Aorta (tissue), 5 donors: Measurements from ENCODE around the gene FAM163A. TPM values are rescaled to one million over a fixed set of nuclear protein-coding genes. Genes with fewer than 3 reads are reported as not detected.

Source experiments
- ATAC-seq: fragments of 200-7000 bp; cut with Tn5 transposase; one replicate; pipeline ENCODE4 v1.9.1; 2022; ENCODE audit warnings: moderate library complexity; ENCODE audit not compliant: low FRiP score
- DNase-seq, 2 donors: peaks; one replicate each; pipeline ENCODE4 v3.0.0-alpha.2; 2020
- H3K27ac ChIP-seq, 2 donors: one replicate each; pipeline ENCODE4 v1.5.1; 2013; ENCODE audit warnings: low read length in 2 of 2, mild to moderate bottlenecking in 2 of 2, moderate library complexity in 2 of 2, control low read depth in 1 of 2, inconsistent platforms in 1 of 2, low read depth in 1 of 2
- H3K27me3 ChIP-seq, 2 donors: one replicate each; pipeline ENCODE4 v1.6.1; 2013; ENCODE audit warnings: control low read depth in 1 of 2, low read length in 1 of 2, mild to moderate bottlenecking in 1 of 2, moderate library complexity in 1 of 2; ENCODE audit not compliant: insufficient read depth in 2 of 2, control insufficient read depth in 1 of 2
- H3K36me3 ChIP-seq, 2 donors: one replicate each; pipeline ENCODE4 v1.6.1; 2013; ENCODE audit warnings: control low read depth in 1 of 2, low read length in 1 of 2, mild to moderate bottlenecking in 1 of 2; ENCODE audit not compliant: insufficient read depth in 2 of 2, control insufficient read depth in 1 of 2
- H3K4me1 ChIP-seq, 2 donors: one replicate each; pipeline ENCODE4 v1.6.1; 2013; ENCODE audit warnings: low read length in 2 of 2, control low read depth in 1 of 2, mild to moderate bottlenecking in 1 of 2, moderate library complexity in 1 of 2; ENCODE audit not compliant: insufficient read depth in 2 of 2, control insufficient read depth in 1 of 2
- H3K4me3 ChIP-seq, 2 donors: one replicate each; pipeline ENCODE4 v1.5.1; 2013; ENCODE audit warnings: low read length in 2 of 2, control low read depth in 1 of 2, mild to moderate bottlenecking in 1 of 2
- H3K9me3 ChIP-seq: one replicate; pipeline ENCODE4 v1.6.1; 2013; ENCODE audit warnings: mild to moderate bottlenecking, low read length; ENCODE audit not compliant: control insufficient read depth
- WGBS, 2 donors: extraction: QIAGEN DNeasy Blood & Tissue Kit; methylation state at CpG; one replicate each; pipeline ENCODE4 v1.1.7; 2013; 5-methylcytosine and 5-hydroxymethylcytosine counted together
- intact Hi-C, 2 donors: fragments of 100-400 bp; cut with DNase I; formaldehyde crosslinking; loops; one replicate each; pipeline versions ENCODE4 v1.14.2 to v1.15.0; 2022
- polyA plus RNA-seq, 2 donors: library from polyadenylated mRNA; stranded (reverse); fragments of 200-250 nt; gene quantifications; one replicate each; pipeline ENCODE4 v1.2.3, GENCODE V29; 2013
- total RNA-seq, 2 donors: library from RNA; stranded (reverse); fragmentation: NEBNext Ultra II Directional; extraction: Animal tissue kit (Norgen Biotek cat#: 25700); gene quantifications; one replicate each; pipeline ENCODE4 v1.2.1, GENCODE V29; 2021
- donor health status: healthy with polysubstance abuse.
- donor health status: Bipolar disorder and iron deficiency.
- donor health status: DM: no; HTN: no; CAD: no.
- donor health status: DM: no; HTN: no; CAD: no.
- donor health status: DM: yes; HTN: yes; CAD: no.

FAM163A gene
- total and polyA plus RNA-seq, 4 donors = not detected

DNA sequence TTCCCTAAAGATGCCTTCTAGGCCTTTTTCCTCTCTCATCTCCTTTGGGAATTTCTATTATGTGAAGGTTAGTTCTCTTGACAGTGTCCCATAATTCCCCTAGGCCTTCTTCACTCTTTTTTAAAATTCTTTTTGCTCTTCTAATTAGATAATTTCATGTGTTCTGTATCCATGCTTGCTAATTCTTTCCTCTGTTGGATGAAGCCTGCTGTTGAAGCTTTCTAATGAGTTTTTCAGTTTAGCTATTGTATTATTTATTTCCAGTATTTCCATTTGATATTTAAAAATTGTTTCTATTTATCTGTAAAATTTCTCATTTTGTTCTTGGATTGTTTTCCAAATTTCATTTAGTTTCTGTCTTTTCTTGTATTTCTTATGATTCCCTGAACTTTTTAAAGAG lies 28.5 kb upstream of the FAM163A start:
- Histone ChIP-seq H3K27ac (no peak overlapping the region), H3K9me3 (peaks cover 4% of the 10 kb centered on the region), H3K4me1 (no peaks in the 10 kb centered on the region), H3K4me3 (no peak overlapping the region), H3K36me3 (no peaks in the 10 kb centered on the region), H3K27me3 (no peaks in the 10 kb centered on the region)
- no peak for ATAC-seq
- DNase-seq = no peak
- intact Hi-C loops = no loop called here

DNA sequence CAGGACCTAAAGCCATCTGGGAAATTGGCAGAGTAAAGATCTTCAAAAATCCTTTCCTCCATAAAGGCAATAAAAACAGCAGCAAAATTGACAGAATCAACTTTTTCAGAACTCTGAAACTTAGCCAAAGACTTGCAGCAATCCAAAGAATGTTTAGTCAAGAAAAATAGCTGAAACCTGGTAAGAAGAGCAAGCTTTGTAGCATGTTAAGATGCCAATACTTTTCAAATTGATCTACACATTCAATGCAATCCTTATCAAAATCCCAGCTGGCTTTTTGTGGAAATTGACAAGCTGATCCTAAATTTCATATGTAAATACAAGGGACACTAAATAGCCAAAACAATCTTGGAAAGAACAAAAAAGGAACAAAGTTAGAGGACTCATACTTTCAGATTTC lies 23.8 kb upstream of the FAM163A start:
- DNase-seq (no peak), ATAC-seq (no peak)
- Histone ChIP-seq H3K36me3 (no peaks in the 10 kb centered on the region), H3K4me1 (no peaks in the 10 kb centered on the region), H3K27me3 (no peaks in the 10 kb centered on the region), H3K27ac (no peak overlapping the region), H3K4me3 (no peak overlapping the region), H3K9me3 (peaks cover 4% of the 10 kb centered on the region)
- intact Hi-C loops = no loop called here

- ATAC-seq (no peak), DNase-seq (no peak)
- Histone ChIP-seq H3K27me3 (no peaks in the 10 kb centered on the region), H3K27ac (no peak overlapping the region), H3K4me1 (peaks cover 0 to 2% of the 10 kb centered on the region in 2 donors), H3K4me3 (no peak overlapping the region), H3K9me3 (no peaks in the 10 kb centered on the region), H3K36me3 (no peaks in the 10 kb centered on the region)
- 44% methylated on average over 2 of the region's 2 CpGs for WGBS, 2 donors
- intact Hi-C loops = no loop called here
Measured at GRCh38 chr1:179728271-179728670, 14.8 kb upstream of the FAM163A start.

DNA sequence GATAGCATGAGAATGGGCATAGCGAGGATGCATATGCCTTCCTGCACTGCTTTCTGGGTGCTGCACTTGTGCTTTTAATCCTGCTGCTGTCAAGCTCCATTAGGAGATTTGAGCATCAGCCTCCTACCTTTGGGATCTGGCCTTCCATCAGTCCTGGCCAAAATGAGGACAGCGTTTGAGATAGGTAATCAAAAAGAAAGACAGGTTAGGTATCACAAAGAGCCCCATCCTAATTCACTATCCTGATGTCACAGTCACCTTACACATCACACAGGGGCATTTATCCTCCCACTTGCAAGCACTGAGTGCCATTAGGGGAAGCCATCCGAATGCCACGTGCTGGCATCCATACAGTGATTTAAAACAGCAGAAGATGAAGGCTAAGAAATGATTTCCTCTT lies 13.2 kb upstream of the FAM163A start:
- Histone ChIP-seq H3K36me3 (no peaks in the 10 kb centered on the region), H3K9me3 (no peaks in the 10 kb centered on the region), H3K27me3 (no peaks in the 10 kb centered on the region), H3K4me3 (no peak overlapping the region), H3K27ac (no peak overlapping the region), H3K4me1 (peaks cover 0 to 2% of the 10 kb centered on the region in 2 donors)
- DNase-seq = no peak
- 70 to 79% methylated on average over 4 of the region's 4 CpGs for WGBS, 2 donors
- ATAC-seq = no peak
- intact Hi-C loops = no loop called here

DNA sequence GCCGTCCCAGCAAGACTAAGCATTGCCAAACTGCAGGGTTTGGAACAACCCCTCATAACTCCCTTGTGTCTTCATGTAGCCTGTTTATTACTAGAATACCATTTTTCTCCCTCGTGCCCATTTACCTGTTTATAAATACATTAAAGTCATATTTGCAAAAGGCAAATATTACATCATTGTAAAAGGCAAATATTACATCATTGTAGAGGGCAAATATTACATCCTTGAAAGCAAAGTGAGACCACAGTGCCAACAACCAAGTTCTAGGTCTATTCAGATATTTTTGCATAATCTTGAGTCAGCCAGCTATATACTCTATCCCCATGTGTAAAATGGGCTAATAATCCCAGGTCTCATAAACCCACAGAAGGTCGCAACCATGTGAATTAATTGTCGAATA lies 11.4 kb upstream of the FAM163A start:
- DNase-seq (no peak), ATAC-seq (no peak)
- no peak overlapping the region for H3K27ac ChIP-seq
- H3K9me3 ChIP-seq = no peaks in the 10 kb centered on the region
- H3K27me3 ChIP-seq = no peaks in the 10 kb centered on the region
- intact Hi-C loops = no loop called here
- H3K36me3 ChIP-seq = no peaks in the 10 kb centered on the region
- peaks cover 0 to 2% of the 10 kb centered on the region in 2 donors for H3K4me1 ChIP-seq
- H3K4me3 ChIP-seq = no peak overlapping the region
- 60 to 63% methylated on average over 4 of the region's 4 CpGs for WGBS, 2 donors

DNA sequence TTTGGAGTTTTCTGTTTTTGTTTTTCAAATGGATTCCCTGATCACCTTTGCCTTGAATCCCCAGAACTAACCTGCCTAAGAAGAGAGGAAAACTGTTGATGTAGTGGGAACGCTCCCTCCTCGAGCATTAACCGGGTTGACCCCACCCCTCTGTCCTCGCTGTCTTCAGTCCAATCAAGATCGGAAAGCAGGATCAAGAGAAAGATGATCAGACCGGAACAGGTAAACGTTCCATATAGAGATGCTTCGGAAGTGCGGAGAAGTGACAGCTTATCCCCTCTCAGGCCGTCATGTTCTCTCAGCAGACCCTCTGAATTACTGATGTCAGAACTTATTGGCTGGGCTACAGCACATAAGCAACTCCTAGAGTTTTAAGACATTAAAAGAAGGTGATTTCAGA lies 800 bp upstream of the FAM163A start:
- Histone ChIP-seq H3K9me3 (no peaks in the 10 kb centered on the region), H3K36me3 (no peaks in the 10 kb centered on the region), H3K27me3 (peaks cover 0 to 6% of the 10 kb centered on the region in 2 donors), H3K4me3 (no peak overlapping the region), H3K4me1 (no peaks in the 10 kb centered on the region), H3K27ac (no peak overlapping the region)
- intact Hi-C loops = no loop called here
- 21 to 23% methylated on average over 10 of the region's 10 CpGs for WGBS, 2 donors
- DNase-seq = no peak
- ATAC-seq = no peak

DNA sequence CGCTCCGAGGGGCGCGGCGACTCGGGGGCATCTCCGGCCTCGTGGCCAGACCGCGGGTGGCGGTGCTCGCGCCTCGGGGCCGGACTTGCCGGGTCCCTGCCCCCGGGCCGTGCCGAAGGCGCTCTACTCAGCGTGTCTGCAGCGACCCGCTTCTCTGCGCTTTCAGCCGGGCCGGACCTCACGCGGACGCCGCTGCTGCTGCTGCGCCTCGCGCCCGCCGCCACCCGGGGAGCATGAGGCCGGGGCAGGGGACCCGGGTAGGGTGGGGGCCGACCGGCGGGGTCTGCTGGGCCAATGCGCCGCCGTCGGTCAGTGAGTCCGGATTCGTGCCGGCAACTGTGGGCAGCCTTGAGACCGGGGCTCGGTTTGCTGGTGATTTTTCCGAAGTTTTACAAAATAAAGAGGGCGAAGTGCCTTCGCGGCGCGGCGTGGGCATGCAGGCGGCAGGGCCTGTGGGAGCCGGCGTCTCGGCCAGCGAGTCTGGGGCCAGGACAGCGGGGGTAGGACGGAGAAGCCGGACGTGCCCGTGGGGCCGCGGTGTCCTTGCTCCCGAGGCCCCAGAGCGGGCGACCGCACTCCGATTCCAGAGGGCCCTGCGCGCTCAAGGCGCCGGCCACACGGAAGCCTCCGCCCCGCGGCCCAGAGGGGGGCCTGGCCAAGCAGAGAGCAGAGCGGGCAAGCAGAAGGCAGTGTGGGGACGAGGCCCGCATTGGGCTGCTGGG lies 749 bp downstream of the FAM163A start:
- H3K27ac ChIP-seq = no peak overlapping the region
- ATAC-seq = peak; percentile 15

GRCh38 chr1:179744401-179745130 lies 1.5 kb downstream of the FAM163A start:
- 44 to 51% methylated on average over 32 to 37 of the region's 37 CpGs for WGBS, 2 donors
- no peak overlapping the region for H3K27ac ChIP-seq
- intact Hi-C loops = no loop called here
- H3K36me3 ChIP-seq = no peaks in the 10 kb centered on the region
- ATAC-seq (peak; percentile 44), DNase-seq (no peak)
- no peaks in the 10 kb centered on the region for H3K4me1 ChIP-seq
- peaks cover 0 to 6% of the 10 kb centered on the region in 2 donors for H3K27me3 ChIP-seq
- no peak overlapping the region for H3K4me3 ChIP-seq
- no peaks in the 10 kb centered on the region for H3K9me3 ChIP-seq

More for the DNA sequence above, 749 bp downstream of the FAM163A start:
- intact Hi-C loops = no loop called here
- no peaks in the 10 kb centered on the region for H3K36me3 ChIP-seq
- DNase-seq = no peak
- H3K4me3 ChIP-seq = peak overlapping the region in 1 of 2 donors; percentile 28
- no peaks in the 10 kb centered on the region for H3K9me3 ChIP-seq
- WGBS, 2 donors = 1% methylated on average over 64 to 85 of the region's 85 CpGs
- H3K4me1 ChIP-seq = no peaks in the 10 kb centered on the region
- peaks cover 0 to 6% of the 10 kb centered on the region in 2 donors for H3K27me3 ChIP-seq

DNA sequence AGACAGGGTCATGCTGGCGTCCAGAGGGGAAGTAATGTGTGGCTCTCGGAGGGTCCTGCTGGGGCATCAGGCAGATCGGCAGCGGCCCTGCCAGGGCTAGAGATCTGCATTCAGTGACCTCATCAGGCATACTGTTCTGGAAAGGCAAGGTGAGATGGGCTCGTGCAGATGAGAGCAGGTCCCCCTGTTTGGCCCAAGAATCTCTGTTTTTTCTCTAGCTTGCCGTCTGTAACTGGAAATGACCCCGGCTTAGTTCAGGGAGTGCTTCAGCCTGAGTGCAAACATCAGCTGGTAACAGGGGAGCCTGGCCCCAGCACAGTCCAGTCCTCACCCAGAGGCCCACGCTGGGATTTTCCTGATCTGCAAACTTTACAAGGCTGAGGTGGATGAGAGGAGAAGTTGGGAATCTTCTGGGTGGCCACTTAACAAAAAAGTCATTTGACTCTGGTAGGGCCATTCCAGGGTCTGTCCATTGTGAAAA lies 2.1 kb downstream of the FAM163A start:
- peaks cover 0 to 6% of the 10 kb centered on the region in 2 donors for H3K27me3 ChIP-seq

More for the DNA sequence above, 2.1 kb downstream of the FAM163A start:
- intact Hi-C loops = no loop called here
- H3K36me3 ChIP-seq = no peaks in the 10 kb centered on the region
- 92 to 94% methylated on average over 8 of the region's 8 CpGs for WGBS, 2 donors
- no peaks in the 10 kb centered on the region for H3K4me1 ChIP-seq
- H3K27ac ChIP-seq = no peak overlapping the region
- DNase-seq = no peak
- no peaks in the 10 kb centered on the region for H3K9me3 ChIP-seq
- H3K4me3 ChIP-seq = no peak overlapping the region
- no peak for ATAC-seq
